Retinal pigment epithelial cell (primary cell): ENCODE measurements around the gene SLC10A7.

Experiments
- DNase-seq: peaks from one replicate; pipeline ENCODE4 v3.0.0-alpha.2; 2010; ENCODE audit warnings: low read depth
- H3K4me3 ChIP-seq: 2 replicates; pipeline ENCODE4 v1.5.1; 2011; ENCODE audit warnings: mild to moderate bottlenecking, low read length, control low read depth, moderate library complexity
- TF ChIP-seq, protein P1 (sequence below): conservative IDR thresholded peaks from 2 replicates; pipeline ENCODE4 v1.5.1; 2011; ENCODE audit warnings: low read depth, low read length, control low read depth, inconsistent platforms

SLC10A7 gene

DNA sequence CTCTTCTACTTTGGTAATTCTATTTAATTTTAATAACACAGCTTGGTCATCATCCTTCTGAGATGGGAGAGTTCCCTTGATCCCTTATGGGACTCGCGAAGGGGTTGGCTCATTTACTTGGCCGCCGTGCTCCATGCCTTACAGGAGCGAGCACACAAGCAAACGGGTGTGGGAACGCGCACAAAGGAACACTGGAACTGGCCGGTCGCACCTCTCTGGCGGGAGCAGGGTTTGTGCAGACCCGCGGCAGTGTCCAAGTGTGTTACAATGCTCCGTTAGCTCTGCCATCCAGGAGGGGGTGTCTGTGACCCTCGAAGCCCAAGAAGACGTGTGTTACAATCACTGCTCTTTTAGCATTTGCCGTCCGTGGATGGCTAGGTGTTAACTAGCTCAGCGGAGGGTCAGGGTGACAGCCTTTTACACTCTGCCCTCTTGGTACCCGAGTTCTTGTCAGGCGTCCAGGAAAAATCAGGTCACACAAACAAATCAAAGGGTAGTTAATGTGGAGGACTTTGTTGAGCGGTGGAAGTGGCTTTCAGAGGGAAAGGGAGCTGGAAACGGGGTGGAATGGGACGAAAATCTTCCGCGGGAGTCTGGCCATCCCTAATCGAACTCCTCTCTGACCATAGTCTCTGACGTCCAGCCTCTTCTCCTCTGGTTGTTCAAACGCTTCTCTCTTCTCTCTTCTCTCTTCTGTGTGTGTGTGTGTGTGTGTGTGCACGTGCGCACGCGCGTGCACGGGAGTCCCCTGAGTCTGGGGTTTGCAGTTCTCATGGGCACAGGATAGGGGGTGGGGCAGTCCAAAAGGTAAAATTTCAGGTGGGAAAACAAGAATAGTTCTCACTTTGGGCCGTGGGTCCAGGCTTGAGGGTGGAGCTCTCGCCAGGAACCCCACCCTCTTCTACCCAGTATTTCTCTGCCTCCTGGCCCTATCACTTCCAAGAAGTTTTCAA, 76.3 kb downstream of the SLC10A7 start:
- no peak overlapping the region for H3K4me3 ChIP-seq
- no peak for DNase-seq
- TF ChIP-seq, protein P1, sequence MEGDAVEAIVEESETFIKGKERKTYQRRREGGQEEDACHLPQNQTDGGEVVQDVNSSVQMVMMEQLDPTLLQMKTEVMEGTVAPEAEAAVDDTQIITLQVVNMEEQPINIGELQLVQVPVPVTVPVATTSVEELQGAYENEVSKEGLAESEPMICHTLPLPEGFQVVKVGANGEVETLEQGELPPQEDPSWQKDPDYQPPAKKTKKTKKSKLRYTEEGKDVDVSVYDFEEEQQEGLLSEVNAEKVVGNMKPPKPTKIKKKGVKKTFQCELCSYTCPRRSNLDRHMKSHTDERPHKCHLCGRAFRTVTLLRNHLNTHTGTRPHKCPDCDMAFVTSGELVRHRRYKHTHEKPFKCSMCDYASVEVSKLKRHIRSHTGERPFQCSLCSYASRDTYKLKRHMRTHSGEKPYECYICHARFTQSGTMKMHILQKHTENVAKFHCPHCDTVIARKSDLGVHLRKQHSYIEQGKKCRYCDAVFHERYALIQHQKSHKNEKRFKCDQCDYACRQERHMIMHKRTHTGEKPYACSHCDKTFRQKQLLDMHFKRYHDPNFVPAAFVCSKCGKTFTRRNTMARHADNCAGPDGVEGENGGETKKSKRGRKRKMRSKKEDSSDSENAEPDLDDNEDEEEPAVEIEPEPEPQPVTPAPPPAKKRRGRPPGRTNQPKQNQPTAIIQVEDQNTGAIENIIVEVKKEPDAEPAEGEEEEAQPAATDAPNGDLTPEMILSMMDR, result no peak

DNA sequence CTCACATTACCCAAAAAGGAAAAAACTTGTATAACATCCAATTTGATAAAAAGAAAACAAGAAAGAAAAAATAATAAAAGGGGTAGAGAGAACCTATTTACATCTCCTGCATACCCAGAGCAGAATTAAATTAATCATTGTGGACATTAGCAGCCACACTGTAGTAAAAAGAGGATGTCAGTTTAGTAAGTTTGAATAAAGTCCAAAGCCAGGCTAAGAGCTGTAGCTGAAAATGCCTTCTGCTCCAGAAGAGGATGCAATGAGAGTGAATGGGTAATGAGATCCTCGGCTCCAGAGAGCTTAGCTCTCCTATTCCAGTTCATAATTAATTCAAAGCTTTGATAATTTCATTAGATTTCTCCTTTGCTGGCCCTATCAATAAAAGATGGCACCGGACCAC, 78.2 kb downstream of the SLC10A7 start:
- DNase-seq, result no peak
- TF ChIP-seq, protein P1, result no peak
- H3K4me3 ChIP-seq, result no peak overlapping the region

DNA sequence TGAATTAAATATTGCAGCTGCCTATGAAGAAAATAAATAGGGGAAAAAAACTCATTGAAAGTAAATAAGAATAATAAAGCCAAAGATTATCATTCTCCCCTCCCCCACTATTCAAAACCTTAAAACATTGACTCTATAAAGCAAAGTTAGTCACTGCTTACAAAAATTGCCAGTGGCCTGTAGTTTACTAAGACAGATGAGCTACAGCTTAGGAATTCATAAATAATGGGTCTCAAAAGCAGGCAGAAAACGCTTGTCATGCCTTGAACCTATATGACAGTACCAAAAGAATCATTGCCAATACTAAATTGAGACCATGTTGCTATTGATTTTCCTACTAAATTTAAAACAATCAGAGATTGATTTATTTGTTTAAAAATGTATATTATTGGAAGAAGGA, 78.9 kb downstream of the SLC10A7 start:
- DNase-seq, result no peak
- no peak overlapping the region for H3K4me3 ChIP-seq
- TF ChIP-seq, protein P1, result no peak

DNA sequence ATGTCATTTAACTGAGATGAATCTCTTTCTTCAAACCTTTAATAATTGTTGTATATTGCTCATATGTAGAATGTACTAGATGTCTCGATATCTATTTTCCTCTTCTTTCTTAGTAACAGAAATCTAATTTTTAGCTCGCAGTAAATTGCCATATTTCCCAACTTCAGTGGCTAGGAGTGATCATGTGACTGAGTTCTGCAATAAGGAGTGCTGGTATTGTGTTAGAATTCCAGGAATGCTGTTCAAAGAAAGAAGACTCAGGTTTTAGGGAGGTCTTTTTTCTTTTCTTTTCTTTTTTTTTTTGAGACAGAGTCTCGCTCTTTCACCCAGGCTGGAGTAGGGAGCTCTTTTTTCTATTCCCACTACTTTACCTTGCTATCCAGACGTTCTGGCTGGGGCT, 81.7 kb downstream of the SLC10A7 start:
- DNase-seq, result no peak
- TF ChIP-seq, protein P1, result no peak

DNA sequence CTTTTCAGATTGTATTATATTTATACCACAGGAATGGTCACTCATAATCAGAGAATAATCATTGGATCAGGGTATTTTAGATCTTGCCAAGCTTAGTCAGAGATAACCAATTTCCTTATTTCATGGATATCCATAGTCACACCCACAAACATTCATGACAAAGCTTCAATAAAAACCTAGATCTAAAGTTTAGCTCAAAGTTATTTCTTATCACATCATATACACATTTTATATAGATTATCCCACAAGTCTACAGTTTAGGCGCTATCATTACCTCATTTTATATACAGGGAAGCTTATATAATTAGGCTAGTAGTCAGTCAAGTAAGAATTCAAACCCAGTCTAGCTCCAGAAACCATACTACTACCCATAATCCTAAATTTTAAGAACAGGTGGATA, 82.3 kb downstream of the SLC10A7 start:
- no peak for DNase-seq
- no peak overlapping the region for H3K4me3 ChIP-seq
- TF ChIP-seq, protein P1, result no peak

More for the DNA sequence above, 81.7 kb downstream of the SLC10A7 start:
- H3K4me3 ChIP-seq, result no peak overlapping the region

GRCh38 chr4:146437778-146438177, 84.0 kb downstream of the SLC10A7 start:
- H3K4me3 ChIP-seq, result no peak overlapping the region
- no peak for DNase-seq
- TF ChIP-seq, protein P1, result no peak
